Eye (tissue), 1 donor: Measurements from ENCODE around the gene OR1F1.
A peak's percentile ranks its signal among the peaks of the same experiment; 100 is the strongest.
"Not testable (repeated sequence)": the region's sequence is repeated elsewhere in the genome, so short reads cannot be mapped to it uniquely, and the experiment has no call there.

Source experiments
- DNase-seq: peaks from one replicate; pipeline ENCODE4 v3.0.0-alpha.2; 2015

Gene OR1F1

DNA sequence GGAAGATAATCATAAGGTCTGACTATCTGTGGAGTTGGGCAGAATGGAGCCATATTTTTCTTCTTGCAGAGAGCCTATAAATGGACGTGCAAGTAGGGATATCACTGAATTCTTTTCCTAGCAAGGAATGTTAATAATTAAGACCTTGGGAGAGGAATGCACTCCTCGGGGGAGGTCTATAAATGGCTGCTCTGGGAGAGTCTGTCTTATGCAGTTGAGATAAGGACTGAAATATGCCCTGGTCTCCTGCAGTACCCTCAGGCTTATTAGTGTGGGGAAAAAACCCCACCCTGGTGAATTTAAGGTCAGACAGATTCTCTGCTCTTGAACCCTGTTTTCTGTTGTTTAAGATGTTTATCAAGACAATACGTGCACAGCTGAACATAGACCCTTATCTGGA is 17.9 kb downstream of the OR1F1 start:
- DNase-seq, result not testable (repeated sequence)

DNA sequence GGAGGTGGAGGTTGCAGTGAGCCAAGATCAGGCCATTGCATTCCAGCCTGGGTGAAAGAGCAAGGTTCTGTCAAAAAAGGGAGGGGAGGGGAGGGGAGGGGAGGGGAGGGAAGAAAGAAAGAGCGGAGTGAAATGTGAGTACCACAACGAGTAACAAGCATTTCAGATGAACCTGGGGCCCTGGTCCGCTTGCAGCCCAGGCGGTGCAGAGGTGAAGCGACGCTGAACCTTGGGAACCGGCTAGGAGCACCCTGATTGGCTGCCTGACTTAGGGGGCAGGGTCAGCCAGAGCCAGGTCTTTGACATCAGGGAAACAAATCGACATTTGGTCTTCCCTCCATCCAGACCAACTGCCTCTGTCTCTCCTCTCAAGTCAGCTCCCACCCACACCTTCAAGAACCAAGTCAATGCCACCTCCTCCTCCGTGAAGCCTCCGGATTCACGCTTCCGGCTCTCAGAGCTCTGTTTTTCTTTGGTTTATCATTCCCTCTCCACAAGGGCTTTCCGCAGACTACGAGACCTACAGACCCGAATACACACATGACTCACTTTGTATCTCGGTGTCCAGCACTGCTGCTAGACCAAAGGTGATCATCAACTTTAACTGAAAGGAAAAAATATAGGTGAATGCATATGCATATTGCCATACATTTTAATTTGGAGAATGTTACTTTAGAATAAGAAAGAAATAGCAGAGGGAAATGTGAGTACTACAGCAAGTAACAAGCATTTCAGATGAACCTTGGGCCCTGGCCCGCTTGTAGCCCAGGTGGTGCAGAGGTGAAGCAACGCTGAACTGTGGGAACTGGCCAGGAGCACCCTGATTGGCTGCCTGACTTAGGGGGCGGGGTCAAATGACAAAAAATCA is 19.3 kb downstream of the OR1F1 start:
- DNase-seq, result no peak

DNA sequence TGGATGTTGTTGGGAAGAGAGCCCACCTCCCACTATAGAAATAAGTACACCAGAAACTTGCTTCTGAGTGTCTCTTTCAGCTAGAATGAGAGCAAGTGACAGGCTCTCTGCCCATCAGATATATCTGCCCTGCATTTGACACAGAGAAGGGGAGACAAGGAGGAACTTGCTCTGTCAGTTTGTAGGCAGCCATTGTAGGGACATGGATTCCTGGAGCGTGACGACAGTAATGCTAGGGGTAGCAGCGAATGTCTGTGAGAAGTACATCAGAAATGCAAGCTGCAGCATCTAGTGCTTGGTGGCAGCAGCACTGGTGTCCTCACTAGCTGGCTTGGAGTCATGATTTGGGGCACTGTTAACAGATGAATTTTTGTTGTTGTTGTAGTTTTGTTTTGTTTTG is 24.0 kb downstream of the OR1F1 start:
- no peak for DNase-seq

GRCh38 chr16:3212567-3212966 is 24.6 kb downstream of the OR1F1 start:
- no peak for DNase-seq

GRCh38 chr16:3214904-3215600 is 27.0 kb downstream of the OR1F1 start:
- DNase-seq, result no peak

- DNase-seq, result no peak
Observed at GRCh38 chr16:3215601-3216262, 27.7 kb downstream of the OR1F1 start.

GRCh38 chr16:3216263-3216640 is 28.2 kb downstream of the OR1F1 start:
- DNase-seq, result no peak

GRCh38 chr16:3220839-3221238 is 32.8 kb downstream of the OR1F1 start:
- no peak for DNase-seq

DNA sequence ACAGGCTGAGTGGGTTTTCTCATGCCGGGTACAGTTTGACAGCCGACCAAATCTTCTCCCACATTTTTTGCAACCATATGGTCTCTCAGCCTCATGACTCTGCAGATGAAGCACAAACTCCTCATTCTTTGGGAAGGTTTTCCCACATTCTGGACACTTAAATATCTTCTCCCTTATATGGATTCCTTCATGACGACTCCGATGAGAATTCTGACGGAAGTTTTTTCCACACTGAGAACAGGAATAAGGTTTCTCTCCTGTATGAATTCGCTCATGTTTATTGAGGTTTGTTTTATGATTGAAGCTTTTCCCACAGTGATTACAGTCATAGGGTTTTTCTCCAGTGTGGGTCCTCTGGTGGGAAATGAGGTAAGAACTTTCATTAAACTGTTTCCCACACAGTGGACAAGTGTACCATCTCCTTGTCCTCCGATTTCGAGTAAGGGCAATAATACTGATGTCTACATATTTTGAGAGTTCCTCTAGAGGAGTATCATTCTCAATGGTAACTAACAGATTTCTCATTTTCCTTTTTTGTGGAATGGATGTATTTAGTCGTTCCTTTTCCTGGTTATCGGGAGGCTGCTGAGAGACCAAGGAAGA is 36.0 kb downstream of the OR1F1 start:
- peak; percentile 20 for DNase-seq

GRCh38 chr16:3234543-3234856 is 46.5 kb downstream of the OR1F1 start:
- no peak for DNase-seq

DNA sequence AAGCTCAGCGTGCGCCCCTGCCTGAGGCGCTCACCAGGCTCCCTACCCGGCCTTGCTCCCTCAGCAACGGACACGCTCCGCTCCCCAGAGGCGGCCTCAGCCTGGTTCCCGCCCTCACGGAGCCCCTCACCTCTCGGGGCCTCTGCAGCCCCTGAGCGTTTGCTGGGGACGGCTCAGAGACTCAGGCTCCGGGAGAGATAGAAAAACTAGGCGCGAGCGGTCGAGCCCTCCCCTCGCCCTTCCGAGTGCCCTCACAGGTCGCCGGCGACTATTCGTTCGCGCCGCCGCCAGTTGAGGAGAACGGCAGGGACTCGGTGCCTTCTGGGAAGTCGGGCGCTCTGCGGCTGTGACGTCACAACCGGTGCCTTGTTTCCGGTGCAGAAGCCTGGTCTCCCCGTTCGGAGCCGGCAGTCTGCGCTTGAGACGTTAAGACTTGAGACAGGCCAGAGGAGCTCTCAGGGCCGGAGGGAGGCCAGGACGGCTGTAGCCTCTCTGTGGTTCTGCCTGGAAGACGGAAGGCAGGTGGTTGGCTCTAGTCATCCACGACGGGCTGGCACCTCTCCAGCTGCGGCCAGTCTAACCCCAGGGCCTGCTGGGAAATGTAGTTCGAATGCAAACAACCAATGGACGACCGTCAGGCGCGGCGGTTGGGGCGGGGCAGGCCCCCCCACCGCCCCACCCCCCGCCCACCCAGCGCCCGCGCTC is 47.0 kb downstream of the OR1F1 start, which contains the start of gene ZNF200:
TSS of gene ZNF200 (minus strand) at position 302 of the 705 bp plus-strand sequence. CDS start 1,403 bp downstream, outside the sequence.
- peak; percentile 98 for DNase-seq

DNA sequence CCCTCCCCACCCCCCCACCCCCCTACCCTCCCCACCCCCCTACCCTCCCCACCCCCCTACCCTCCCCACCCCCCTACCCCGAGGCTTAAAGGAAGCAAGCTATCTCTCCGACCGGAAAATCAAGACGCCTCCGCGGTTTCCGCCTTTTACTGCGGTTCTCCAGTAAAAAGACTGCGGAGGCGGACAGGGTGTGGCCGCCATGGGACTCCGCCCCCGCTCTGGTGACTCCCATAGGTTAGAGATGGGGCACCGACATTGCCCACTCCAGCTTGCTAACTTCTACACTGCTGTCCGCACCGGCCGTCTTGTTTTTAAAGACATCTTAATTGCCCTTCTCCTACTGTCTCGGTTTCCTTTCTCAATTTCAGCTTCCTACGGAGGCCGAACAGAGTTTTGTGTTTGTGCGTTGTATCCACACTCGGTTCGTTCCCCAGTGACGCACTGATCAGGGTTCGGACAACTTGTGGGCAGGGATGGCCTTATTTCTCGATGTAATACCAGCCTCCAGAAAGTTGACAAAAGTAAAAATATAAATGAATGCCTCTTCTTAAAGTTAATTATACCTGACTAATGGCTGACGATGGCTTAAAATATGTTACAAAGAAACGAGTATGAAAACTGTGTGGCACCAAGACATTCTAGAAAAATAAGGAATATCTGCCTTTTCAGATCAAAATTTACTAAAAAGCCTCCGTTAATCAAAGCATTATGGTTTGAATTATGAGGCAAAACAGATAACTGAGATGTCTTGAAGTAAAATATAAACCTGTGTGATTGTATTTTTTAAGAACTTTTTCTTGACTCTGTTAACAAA is 48.1 kb downstream of the OR1F1 start:
- DNase-seq, result no peak

DNA sequence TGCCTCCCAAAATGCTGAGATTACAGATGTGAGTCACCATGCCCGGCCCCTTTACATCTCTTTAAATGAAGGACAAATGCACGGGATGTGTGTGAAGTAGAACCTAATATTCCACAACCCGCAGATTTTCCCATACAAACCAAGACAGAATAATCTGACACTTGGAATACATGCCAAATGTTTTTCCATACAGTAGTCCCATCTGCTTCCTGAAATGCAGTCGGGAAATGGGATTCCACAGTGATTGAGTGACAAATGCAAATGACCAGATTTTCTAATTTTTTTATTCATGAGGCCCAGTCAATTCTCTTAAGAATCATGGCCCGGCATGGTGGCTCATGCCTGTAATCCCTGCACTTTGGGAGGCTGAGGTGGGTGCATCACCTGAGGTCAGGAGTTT is 53.8 kb downstream of the OR1F1 start:
- no peak for DNase-seq

DNA sequence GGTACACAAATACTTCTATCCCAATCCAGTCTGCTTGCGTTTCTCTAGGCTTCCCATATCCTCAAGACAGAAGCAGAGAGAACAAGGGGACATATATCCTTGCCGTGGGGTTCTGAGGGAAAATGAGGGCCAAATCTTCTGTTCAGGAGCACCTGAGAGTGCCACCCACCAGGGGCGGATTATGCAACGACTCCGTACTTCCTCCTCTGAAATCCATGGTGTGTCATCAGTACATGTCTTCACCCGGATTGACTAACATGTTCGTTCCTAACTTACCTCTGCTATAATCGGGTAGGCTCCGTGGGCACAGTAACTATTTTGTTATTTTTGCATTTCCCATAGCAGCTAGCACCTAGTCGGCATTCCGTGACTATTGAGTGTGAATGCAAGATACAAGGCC is 54.7 kb downstream of the OR1F1 start:
- no peak for DNase-seq

DNA sequence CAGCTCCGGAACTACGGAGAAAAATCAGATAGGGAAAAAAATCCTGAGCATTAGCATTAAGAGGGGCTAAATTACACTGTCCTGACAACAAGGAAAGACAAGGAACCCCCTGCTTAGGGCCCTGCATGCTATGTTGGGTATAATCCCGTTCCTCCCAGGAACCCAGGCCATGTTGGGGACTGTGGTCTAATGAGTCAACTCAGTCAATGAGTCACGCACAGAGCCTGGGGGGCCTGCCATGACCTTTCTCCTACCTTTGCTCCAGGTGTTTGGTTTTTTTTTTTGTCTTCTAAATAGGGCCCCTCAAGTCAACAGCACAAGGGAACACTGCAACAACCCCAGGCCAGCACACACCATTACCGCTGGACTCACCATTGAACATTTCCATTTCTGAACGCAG is 55.9 kb downstream of the OR1F1 start:
- no peak for DNase-seq

DNA sequence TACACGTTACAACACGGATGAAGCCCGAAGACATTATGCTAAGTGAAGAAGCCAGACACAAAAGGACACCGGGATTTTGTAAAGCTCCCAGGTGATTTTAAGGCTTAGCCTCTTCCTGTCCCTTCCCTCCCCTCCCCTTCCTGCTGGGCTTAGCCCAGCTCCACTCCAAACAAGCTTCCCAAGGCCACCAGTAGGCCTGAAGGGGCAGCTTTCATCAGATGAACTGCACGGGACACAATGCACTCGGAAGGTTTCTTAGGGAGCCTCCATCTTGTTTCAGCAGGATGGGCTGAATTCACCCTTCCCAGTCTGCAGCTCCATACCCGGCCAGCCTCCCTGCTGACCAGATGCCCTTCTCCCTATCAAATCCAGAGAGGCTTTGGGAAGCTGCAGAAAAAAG is 58.0 kb downstream of the OR1F1 start:
- DNase-seq, result no peak

DNA sequence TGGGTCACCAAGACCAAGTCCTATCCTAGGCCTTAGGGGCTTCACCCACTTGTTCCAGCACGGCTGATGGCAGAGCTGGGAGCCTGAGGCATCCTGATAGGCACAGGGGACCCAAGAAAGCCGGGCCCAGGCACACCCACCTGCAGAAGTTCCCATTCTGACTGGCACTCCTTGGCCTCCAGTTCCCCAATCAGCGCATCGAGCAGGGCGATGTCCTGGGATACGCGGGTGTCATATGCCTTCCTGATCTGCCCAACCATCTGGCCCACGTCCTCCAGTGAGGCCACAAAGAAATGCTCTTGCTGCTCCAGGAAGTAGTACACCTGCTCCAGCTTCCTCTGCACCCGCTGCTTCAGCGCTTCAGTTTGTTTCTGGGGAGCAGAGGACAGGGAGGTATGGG is 58.9 kb downstream of the OR1F1 start:
- no peak for DNase-seq

GRCh38 chr16:3248596-3248995 is 60.6 kb downstream of the OR1F1 start:
- DNase-seq, result no peak

DNA sequence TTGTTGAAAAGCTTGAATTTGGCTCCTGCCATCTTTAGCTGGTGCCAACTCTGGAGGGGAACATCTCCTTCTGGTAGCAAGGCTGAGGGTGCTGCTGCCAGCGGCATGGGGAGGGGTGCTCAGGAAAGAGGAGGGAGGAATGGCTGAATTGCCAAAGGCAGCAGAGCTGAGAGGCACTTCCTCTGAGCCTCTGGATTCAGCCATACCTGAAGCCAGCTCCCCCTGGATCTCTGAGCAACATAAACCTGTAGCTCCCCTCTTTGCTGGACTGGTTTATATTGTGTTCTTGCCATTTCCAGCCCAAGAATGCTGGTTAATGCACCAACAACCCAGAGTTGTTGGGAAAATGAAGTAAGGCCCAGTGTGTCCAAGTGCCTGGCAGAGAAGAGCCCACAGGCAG is 61.0 kb downstream of the OR1F1 start:
- DNase-seq, result no peak

DNA sequence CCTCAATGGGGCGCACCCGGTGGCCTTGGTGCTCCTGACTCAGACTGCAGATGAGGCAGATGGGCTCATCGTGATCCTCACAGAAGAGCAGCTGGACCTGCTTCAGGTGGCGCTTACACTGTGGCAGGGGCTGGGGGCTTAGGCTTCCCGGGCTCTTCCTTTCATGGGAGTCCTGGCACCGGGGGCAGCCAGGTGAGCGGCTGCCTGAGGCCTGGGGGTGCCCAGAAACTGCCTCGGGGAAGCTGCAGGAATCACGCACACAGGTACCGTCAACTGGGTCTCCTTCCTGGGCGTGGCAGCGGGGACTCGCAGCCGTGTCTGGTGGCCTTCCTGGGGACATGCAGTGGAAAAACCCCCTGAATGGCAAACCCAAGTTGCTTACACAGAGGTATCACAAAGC is 61.4 kb downstream of the OR1F1 start:
- DNase-seq, result no peak

DNA sequence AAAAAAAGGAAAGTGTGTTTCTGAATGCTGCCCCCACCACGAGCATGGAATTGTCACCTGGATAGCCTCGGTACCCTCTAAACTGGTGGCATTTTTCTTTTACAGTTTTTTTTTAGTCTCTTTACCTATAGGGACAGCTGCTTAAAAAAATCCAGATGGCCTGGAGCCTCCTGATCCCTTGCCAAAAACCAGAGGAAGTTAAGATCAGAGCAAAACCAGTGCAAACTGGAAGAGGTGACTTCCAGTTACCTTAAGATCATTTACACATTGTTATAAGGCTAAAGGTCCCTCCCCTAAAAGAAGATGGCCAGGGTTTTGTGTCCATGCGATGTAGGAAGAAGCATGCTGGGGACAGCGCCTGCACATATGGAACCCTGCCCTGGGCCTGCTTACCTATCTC is 65.0 kb downstream of the OR1F1 start:
- no peak for DNase-seq

DNA sequence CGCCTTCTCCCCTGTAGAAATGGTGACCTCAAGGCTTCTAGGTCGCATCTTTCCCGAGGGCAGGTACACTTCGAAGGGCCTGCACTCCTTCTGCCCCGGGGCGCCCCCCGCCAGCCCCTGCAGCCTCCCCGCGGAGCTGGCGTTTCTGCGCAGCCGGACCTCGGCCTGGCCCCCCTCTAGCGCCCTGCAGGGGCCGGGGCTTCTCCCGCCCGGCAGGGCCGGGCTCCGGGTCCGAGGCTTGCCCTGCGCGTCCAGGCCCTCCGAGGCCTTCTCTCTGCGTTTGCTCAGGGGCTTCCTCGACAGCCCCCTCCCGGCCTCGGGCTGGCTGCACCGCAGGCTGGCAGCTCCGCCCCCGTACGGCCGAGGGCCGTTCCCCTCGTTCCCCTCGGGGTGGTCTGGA is 66.3 kb downstream of the OR1F1 start:
- no peak for DNase-seq
